ENCODE data around the gene MYBPC3. TPM values are rescaled to one million over a fixed set of nuclear protein-coding genes. Genes with fewer than 3 reads are reported as not detected.
"Not testable (repeated sequence)": the region's sequence is repeated elsewhere in the genome, so short reads cannot be mapped to it uniquely, and the experiment has no call there.

Gene MYBPC3
- total RNA-seq, 4 donors from 2014 or later: not detected

- TF ChIP-seq CTCF (IDR thresholded peaks at IDR 0.05): no peak
- TF ChIP-seq POLR2A (IDR thresholded peaks at IDR 0.05): no peak
- intact Hi-C loops (cut with DNase I): loop anchor here (10.0 kb wide), 1 partner anchor 65 kb away; the partner anchor contains the start of gene MADD
- 89 to 93% methylated on average over 9 of the region's 9 CpGs for WGBS, 2 donors
- Histone ChIP-seq H3K4me3 (replicated peaks in 1 of 3) (no peak overlapping the region), H3K36me3 (no peaks in the 10 kb centered on the region), H3K27ac (no peak overlapping the region), H3K9me3 (no peaks in the 10 kb centered on the region), H3K4me1 (no peaks in the 10 kb centered on the region), H3K27me3 (no peaks in the 10 kb centered on the region)
- no peak for DNase-seq
Measured at GRCh38 chr11:47340010-47340409, 12.5 kb downstream of the MYBPC3 start.

GRCh38 chr11:47338396-47339241 is 13.9 kb downstream of the MYBPC3 start:
- no peaks in the 10 kb centered on the region for H3K27me3 ChIP-seq
- intact Hi-C loops (cut with DNase I): no loop called here
- no peak overlapping the region for H3K4me3 ChIP-seq (replicated peaks in 1 of 3)
- no peaks in the 10 kb centered on the region for H3K36me3 ChIP-seq
- TF ChIP-seq CTCF (IDR thresholded peaks at IDR 0.05): no peak
- no peak for TF ChIP-seq POLR2A (IDR thresholded peaks at IDR 0.05)
- no peak for DNase-seq
- WGBS, 2 donors: 83 to 85% methylated on average over 19 to 21 of the region's 27 CpGs
- no peak overlapping the region for H3K27ac ChIP-seq
- H3K9me3 ChIP-seq: no peaks in the 10 kb centered on the region
- H3K4me1 ChIP-seq: no peaks in the 10 kb centered on the region

- no peak for DNase-seq
- H3K9me3 ChIP-seq: no peaks in the 10 kb centered on the region
- intact Hi-C loops (cut with DNase I): no loop called here
- no peaks in the 10 kb centered on the region for H3K27me3 ChIP-seq
- TF ChIP-seq POLR2A (IDR thresholded peaks at IDR 0.05): no peak
- TF ChIP-seq CTCF (IDR thresholded peaks at IDR 0.05): no peak
- no peaks in the 10 kb centered on the region for H3K4me1 ChIP-seq
- H3K4me3 ChIP-seq (replicated peaks in 1 of 3): no peak overlapping the region
- 89 to 90% methylated on average over 33 to 34 of the region's 34 CpGs for WGBS, 2 donors
- H3K36me3 ChIP-seq: no peaks in the 10 kb centered on the region
- H3K27ac ChIP-seq: no peak overlapping the region
Measured at GRCh38 chr11:47337229-47337924, 15.1 kb downstream of the MYBPC3 start.

- WGBS, 2 donors: 79 to 87% methylated on average over 2 to 3 of the region's 4 CpGs
- no peak for DNase-seq
- Histone ChIP-seq H3K9me3 (no peaks in the 10 kb centered on the region), H3K4me3 (replicated peaks in 1 of 3) (no peak overlapping the region), H3K4me1 (no peaks in the 10 kb centered on the region), H3K36me3 (no peaks in the 10 kb centered on the region), H3K27me3 (no peaks in the 10 kb centered on the region), H3K27ac (no peak overlapping the region)
- intact Hi-C loops (cut with DNase I): no loop called here
- TF ChIP-seq POLR2A (IDR thresholded peaks at IDR 0.05) (no peak), CTCF (IDR thresholded peaks at IDR 0.05) (no peak)
Measured at GRCh38 chr11:47336595-47336994, 15.9 kb downstream of the MYBPC3 start.

GRCh38 chr11:47335733-47336132 is 16.8 kb downstream of the MYBPC3 start:
- 73 to 83% methylated on average over 5 to 8 of the region's 9 CpGs for WGBS, 2 donors
- intact Hi-C loops (cut with DNase I): no loop called here
- no peaks in the 10 kb centered on the region for H3K36me3 ChIP-seq

GRCh38 chr11:47334699-47335411 is 17.6 kb downstream of the MYBPC3 start:
- intact Hi-C loops (cut with DNase I); H3K36me3 ChIP-seq: not testable (repeated sequence)

More at GRCh38 chr11:47335733-47336132, 16.8 kb downstream of the MYBPC3 start:
- TF ChIP-seq POLR2A (IDR thresholded peaks at IDR 0.05) (no peak), CTCF (IDR thresholded peaks at IDR 0.05) (no peak)
- no peaks in the 10 kb centered on the region for H3K27me3 ChIP-seq
- no peaks in the 10 kb centered on the region for H3K4me1 ChIP-seq
- no peak overlapping the region for H3K4me3 ChIP-seq (replicated peaks in 1 of 3)
- H3K27ac ChIP-seq: no peak overlapping the region
- DNase-seq: no peak
- no peaks in the 10 kb centered on the region for H3K9me3 ChIP-seq

More at GRCh38 chr11:47334699-47335411, 17.6 kb downstream of the MYBPC3 start:
- H3K4me1 ChIP-seq; H3K9me3 ChIP-seq; DNase-seq; H3K27ac ChIP-seq; H3K4me3 ChIP-seq (replicated peaks in 1 of 3); H3K27me3 ChIP-seq: not testable (repeated sequence)
- WGBS, 2 donors: 94 to 98% methylated on average over 9 to 12 of the region's 16 CpGs

Measured in thyroid gland (tissue), 4 donors.